Fibroblast of villous mesenchyme (primary cell): ENCODE data around the gene SLC38A2. TPM values are rescaled to one million over a fixed set of nuclear protein-coding genes. Genes with fewer than 3 reads are reported as not detected.

Experiments
- DNase-seq: peaks from one replicate; pipeline ENCODE4 v3.0.0-alpha.2; 2010; ENCODE audit warnings: low read depth
- H3K4me3 ChIP-seq: 2 replicates; pipeline ENCODE4 v1.5.1; 2011; ENCODE audit warnings: low read depth, mild to moderate bottlenecking, low read length
- total RNA-seq: library from RNA; depleted of rRNA; stranded (reverse); fragments of >200 nt; gene quantifications from 2 replicates; pipeline ENCODE4 v1.2.3, GENCODE V29; 2012
- TF ChIP-seq, protein P1 (sequence below): IDR thresholded peaks from 2 replicates; pipeline ENCODE4 v1.5.1; 2012; ENCODE audit warnings: low read depth, mild to moderate bottlenecking, low read length; ENCODE audit not compliant: insufficient read depth

The SLC38A2 gene
- total RNA-seq, 1 donor, result 1,547 TPM

DNA sequence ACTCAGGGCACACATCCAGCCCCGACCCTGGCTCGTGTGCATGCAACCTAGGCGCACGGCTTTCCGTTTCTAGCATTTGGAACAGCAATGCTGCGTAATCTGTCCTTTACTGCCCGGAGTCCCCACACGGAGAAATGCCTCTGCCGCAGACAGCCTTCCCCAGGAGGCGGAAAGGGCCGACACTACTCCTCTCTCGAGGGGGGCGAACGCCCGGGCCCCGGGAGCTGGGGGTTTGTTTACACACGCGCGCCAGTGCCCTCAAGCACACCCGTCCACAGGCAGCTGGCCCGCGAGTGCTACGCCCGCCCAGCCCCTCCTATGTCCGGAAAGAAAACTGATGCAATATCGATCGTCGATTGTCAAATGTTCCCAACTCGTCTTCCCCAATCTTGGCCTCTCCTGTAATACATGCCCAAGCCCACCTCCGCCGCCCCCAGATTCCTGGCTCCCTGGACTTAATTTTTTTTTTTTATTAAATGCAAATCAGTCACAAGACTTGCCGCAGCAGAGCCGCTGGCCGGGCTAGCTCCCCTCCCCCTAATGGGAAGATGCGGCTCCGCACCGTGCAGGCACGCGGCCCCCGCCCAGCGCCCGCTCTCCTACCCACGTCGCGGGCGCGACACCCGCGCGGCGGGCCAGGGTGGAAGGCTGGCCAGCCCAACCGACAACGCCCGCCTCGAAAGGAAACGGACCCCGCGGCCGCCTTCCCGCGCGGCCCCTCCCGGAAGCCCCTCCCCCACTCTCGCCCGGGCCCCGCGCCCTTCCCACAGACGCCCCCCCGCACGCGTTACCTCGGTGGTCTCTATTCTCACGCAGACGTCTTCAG, 642 bp downstream of the SLC38A2 start:
- peak overlapping the region; percentile 95 for H3K4me3 ChIP-seq
- TF ChIP-seq, protein P1, sequence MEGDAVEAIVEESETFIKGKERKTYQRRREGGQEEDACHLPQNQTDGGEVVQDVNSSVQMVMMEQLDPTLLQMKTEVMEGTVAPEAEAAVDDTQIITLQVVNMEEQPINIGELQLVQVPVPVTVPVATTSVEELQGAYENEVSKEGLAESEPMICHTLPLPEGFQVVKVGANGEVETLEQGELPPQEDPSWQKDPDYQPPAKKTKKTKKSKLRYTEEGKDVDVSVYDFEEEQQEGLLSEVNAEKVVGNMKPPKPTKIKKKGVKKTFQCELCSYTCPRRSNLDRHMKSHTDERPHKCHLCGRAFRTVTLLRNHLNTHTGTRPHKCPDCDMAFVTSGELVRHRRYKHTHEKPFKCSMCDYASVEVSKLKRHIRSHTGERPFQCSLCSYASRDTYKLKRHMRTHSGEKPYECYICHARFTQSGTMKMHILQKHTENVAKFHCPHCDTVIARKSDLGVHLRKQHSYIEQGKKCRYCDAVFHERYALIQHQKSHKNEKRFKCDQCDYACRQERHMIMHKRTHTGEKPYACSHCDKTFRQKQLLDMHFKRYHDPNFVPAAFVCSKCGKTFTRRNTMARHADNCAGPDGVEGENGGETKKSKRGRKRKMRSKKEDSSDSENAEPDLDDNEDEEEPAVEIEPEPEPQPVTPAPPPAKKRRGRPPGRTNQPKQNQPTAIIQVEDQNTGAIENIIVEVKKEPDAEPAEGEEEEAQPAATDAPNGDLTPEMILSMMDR, result no peak

DNA sequence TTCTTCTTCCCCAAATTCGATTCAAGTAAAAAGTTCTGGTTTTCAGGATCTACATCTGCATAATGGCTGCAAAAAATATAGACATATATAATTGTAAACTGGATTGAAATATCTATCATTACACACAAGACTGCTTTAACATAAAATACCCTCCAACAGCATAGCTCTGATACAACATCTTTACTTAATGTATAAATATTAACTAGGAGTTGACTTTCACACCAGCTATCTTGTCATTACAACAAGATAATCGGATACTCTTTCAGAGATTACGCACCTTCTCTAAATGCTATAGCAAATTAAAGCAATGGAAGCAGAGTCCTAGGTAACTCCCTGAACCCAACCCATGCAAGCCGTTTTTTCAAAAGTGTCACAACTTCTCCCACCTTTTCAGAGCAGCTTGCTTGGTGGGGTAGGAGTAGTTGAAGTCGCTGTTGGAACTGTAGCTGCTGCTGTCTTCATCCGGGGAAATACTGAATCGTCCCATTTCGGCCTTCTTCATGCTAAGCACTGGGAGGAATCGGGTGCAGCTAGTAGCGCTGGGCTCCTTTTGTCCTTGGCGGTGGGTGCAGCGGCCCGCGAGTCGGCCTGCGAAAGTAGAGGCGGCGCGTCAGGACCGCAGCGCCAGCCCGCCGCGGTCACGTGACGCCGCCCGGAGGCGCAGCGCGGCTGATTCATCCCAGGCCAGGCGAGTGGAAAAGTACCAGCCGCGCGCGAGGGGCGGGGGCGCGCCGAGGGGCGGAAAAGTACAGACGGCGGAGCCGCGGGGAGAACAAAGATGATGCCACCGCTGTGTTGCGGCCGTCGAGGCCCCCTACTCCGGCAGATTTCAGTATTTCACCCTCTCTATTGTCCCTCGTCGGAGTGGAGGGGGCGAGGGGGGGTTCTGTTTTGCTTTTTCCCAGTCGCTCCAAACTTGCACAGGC, 1.5 kb downstream of the SLC38A2 start:
- DNase-seq, result peak; percentile 88
- TF ChIP-seq, protein P1, result no peak

More for the DNA sequence above, 642 bp downstream of the SLC38A2 start:
- peak; percentile 64 for DNase-seq

DNA sequence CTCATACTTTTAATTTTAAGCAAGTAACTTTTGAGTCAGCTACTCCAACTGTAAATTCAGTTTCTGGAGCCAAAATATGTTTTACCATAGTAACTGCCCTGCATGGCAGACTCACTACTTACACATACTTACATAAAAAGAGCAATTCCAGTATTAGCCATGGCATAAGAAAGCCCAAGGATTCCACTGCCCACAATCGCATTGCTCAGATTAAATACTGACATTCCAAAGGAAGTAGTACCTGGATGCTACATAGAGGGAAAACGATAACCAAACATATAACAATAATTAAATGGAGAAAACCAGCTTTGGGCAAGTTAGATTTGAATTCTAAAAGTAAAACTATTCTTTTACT, 2.2 kb downstream of the SLC38A2 start:
- H3K4me3 ChIP-seq, result peak overlapping the region; percentile 95
- DNase-seq, result no peak
- TF ChIP-seq, protein P1, result no peak

More for the DNA sequence above, 1.5 kb downstream of the SLC38A2 start:
- H3K4me3 ChIP-seq, result peak overlapping the region; percentile 95

DNA sequence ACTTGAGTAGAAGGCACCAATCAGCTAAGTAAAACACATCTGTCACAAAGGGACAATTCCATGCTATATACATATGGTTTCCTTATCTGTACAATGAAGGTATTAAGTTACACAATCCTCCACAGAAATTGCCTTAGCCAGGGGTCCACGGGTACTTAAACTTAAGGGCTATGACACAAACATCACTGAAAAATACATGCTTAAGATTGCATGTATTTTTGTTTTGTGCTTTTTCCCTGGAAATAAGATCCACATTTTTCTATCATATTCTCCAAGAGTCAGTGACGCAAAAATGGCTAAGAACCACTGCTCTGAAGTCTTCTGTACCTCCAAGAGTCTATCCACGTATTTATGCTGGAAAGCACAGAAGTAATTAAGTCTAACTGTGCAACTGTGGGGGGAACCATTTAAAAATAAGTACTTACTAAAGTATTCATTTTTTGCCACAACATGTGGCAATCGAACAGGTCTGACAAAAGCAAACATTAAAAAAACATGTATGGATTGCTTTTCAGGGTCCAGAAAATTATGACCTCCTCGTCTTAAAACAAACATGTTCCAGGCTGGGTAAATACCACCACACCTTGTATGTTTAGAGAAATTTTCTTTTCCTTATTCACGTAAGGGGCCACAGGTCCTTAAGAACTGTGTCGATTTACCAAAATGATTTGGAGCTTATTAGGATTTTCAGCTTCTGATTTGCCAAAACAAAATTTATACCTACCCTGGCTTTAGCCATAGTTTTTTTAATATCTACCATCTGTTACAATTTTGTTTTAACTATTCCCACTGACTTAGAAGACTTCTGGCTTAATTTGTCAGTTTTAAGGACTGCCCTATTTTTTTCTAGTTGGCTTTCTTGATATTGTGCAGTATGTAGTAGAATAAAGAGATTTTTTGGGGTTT, 2.8 kb downstream of the SLC38A2 start:
- peak overlapping the region; percentile 95 for H3K4me3 ChIP-seq
- TF ChIP-seq, protein P1, result no peak
- DNase-seq, result no peak

DNA sequence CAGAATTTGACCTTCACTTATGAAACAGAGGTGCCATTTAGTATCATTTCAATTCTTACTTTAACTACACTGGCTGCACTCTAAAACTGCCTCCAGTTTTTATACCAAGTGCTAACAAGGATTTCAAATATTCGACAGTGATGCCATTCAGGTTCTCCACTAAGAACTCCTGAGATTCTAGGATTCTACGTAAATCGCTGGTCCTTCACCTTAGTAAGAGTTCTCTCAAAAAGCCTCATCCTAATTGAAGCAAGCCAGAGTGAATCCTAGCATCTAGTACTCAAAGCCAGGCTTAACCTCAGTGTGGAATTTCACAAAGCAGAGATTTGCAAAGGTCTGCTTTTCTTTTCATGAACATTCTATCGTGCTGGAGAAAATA, 3.5 kb downstream of the SLC38A2 start:
- TF ChIP-seq, protein P1, result no peak
- H3K4me3 ChIP-seq, result peak overlapping the region; percentile 95
- no peak for DNase-seq

DNA sequence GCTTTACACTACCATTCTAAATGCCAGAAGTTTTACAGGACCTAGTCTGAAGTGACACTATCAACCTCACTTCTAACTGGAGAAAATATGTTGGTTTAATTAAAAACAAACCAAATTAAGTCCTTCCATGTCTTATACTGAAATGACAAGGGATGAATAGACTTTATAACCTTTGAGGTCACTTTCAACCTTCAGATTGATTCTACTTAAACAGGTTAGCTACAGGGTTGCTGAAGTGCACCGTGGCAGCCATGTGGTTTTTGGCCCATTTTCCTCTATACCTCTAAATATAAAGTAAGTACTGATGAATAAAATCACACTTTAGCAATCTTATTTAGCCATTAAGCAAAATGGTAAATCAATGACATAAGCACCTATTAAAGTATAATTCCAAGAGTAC, 3.9 kb downstream of the SLC38A2 start:
- TF ChIP-seq, protein P1, result no peak
- no peak for DNase-seq
- H3K4me3 ChIP-seq, result peak overlapping the region; percentile 95
